ENCODE results near the gene KIF16B.

The KIF16B gene

GRCh38 chr20:16368645-16369292 lies 204.5 kb downstream of the KIF16B start:
- H3K27ac ChIP-seq, result no peak overlapping the region
- DNase-seq (ENCODE audit: low read depth, low spot score), result no peak

- no peak overlapping the region for H3K27ac ChIP-seq
- DNase-seq (ENCODE audit: low read depth, low spot score), result no peak
Measured at GRCh38 chr20:16367948-16368560, 205.2 kb downstream of the KIF16B start.

DNA sequence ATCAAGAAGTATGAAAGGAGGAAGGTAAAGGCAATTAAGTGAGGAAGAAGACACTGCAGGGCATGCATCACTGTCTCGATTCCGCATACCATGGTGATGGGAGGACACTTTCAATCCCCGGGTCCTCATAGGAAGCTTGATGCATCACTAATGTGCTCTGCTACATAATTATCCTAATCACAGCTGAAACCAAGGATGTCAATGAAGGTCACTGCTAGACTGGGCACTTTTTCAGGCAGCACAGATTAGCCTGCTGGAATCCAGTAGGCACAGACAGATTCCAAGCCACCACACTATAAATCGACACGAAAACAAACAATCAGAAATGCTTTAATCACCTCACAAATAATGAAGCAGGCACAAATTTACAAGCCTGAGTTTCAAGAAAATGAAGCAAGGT lies 206.7 kb downstream of the KIF16B start:
- no peak for DNase-seq (ENCODE audit: low read depth, low spot score)
- no peak overlapping the region for H3K27ac ChIP-seq

DNA sequence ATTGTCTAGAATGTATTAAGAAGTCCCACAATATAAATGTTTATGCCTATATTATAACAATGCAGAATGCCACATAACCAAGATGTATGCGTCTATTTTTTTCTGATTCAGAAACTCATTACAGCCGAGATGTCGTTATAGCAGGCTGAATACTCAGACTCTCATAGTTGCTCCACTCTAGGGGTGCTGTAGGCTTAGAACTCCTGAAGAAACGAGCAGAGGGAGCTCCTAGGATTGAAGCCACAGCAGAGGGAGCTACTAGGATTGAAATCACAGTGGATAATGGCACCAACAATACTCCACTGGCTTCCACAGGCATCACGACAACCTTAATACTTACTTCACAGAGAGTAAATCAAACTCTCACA lies 208.9 kb downstream of the KIF16B start:
- DNase-seq (ENCODE audit: low read depth, low spot score), result no peak
- no peak overlapping the region for H3K27ac ChIP-seq

GRCh38 chr20:16363506-16364319 lies 209.5 kb downstream of the KIF16B start:
- H3K27ac ChIP-seq, result no peak overlapping the region
- DNase-seq (ENCODE audit: low read depth, low spot score), result no peak

GRCh38 chr20:16362642-16363041 lies 210.6 kb downstream of the KIF16B start:
- DNase-seq (ENCODE audit: low read depth, low spot score), result no peak
- H3K27ac ChIP-seq, result no peak overlapping the region

DNA sequence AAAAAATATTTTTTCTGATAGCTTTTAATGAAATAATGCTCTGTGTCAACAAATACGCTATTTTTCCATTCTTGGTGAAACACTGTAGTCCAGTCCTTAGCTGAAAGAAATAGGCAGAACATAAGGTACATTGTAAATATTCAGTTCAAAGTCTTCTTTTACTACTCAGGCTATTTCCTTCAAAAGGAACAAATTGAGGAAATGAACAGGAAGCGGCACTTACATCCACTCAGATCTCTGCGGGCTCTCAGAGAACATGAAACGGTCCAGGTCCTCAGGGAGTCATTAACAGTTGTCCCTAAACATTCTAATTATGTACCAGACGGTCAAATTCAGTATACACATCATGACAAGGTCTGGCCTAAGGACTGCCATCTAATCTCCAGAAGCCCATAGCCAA lies 212.6 kb downstream of the KIF16B start:
- H3K27ac ChIP-seq, result no peak overlapping the region
- no peak for DNase-seq (ENCODE audit: low read depth, low spot score)

GRCh38 chr20:16353417-16353781 lies 219.8 kb downstream of the KIF16B start:
- no peak overlapping the region for H3K27ac ChIP-seq
- no peak for DNase-seq (ENCODE audit: low read depth, low spot score)

- DNase-seq (ENCODE audit: low read depth, low spot score), result no peak
- H3K27ac ChIP-seq, result no peak overlapping the region
Measured at GRCh38 chr20:16352751-16353416, 220.4 kb downstream of the KIF16B start.

DNA sequence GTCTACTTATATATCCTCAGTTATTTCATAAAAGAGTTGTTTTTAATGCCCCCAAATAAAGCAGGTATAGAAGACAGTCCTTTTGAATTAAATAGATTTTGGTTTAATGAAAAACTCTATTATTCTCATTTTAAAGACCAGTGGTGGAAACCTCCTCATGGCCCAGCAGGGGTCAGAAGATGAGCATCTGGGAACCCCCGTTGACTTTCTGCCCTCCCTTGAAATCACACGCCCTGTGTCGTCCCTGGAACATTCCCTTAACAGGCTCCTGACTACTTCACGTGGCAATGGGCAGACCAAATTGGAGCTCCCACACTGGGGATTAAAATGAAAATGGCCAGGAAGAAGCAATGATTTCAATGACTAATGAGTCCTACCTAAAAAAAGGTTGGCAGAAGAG lies 220.9 kb downstream of the KIF16B start:
- no peak for DNase-seq (ENCODE audit: low read depth, low spot score)
- H3K27ac ChIP-seq, result no peak overlapping the region

DNA sequence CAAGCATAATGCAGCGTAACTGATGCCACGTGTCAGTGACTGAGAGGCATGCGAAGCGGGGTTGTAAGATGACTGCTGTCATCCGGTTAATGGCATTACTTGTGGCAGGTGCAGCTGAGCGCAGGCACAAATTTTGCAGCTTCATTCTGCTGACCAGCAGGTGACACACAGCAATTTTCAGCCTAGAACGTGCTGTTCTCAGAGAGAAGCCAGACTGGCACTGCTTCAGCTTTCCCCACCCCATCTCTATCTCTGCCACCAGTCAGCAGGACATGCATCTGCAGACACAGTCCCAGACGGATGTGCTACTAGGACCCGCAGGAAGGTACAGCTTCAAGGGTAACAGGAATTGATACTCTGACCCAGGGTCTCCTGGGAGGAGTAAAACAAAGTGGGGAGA lies 221.8 kb downstream of the KIF16B start:
- no peak for DNase-seq (ENCODE audit: low read depth, low spot score)

DNA sequence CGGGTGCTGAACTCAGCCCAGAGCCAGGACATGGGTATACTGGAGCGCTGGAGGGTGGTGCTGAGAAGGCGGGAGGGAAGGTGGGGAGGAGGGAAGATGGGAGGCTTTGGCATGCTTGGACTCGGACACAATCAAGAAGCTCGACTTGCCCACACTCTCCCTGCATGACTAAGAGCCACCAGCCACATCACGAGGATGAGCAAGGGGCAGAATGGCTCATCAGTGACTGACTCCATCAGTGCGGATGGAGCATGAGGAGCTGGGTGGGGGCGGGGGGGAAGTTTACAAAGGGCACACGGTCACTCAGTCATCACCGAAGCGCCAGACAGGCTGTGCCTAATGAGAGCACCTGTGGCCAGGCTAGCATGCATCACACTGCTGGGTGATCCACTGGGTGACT lies 222.8 kb downstream of the KIF16B start:
- DNase-seq (ENCODE audit: low read depth, low spot score), result peak; percentile 60

More for the DNA sequence above, 221.8 kb downstream of the KIF16B start:
- no peak overlapping the region for H3K27ac ChIP-seq

GRCh38 chr20:16349523-16350260 lies 223.6 kb downstream of the KIF16B start:
- H3K27ac ChIP-seq, result no peak overlapping the region
- no peak for DNase-seq (ENCODE audit: low read depth, low spot score)

More for the DNA sequence above, 222.8 kb downstream of the KIF16B start:
- H3K27ac ChIP-seq, result no peak overlapping the region

- no peak for DNase-seq (ENCODE audit: low read depth, low spot score)
- H3K27ac ChIP-seq, result no peak overlapping the region
Measured at GRCh38 chr20:16346956-16347355, 226.3 kb downstream of the KIF16B start.

GRCh38 chr20:16337707-16338106 lies 235.5 kb downstream of the KIF16B start:
- no peak for DNase-seq (ENCODE audit: low read depth, low spot score)
- no peak overlapping the region for H3K27ac ChIP-seq

GRCh38 chr20:16327606-16328005 lies 245.6 kb downstream of the KIF16B start:
- no peak for DNase-seq (ENCODE audit: low read depth, low spot score)
- H3K27ac ChIP-seq, result no peak overlapping the region

DNA sequence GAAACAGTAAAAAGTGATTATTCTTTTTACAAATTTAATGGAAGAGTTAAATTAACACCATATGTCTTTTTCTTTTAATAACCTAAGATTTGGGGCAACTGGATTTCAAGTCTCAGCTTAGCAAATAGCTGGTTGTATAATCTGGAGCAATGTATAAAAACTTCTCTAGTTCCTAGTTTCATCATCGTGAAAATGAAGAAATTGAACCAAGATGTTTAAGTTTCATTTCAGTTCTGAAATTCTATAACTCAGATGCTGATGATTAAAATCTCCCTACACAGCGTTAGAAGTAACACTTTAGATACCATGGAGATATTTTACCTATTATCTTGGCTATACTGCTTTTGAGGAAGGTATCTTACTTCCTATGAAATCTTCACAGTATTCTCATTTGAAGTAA lies 252.0 kb downstream of the KIF16B start:
- no peak overlapping the region for H3K27ac ChIP-seq
- no peak for DNase-seq (ENCODE audit: low read depth, low spot score)

GRCh38 chr20:16317445-16318362 lies 255.5 kb downstream of the KIF16B start:
- H3K27ac ChIP-seq, result no peak overlapping the region
- no peak for DNase-seq (ENCODE audit: low read depth, low spot score)

DNA sequence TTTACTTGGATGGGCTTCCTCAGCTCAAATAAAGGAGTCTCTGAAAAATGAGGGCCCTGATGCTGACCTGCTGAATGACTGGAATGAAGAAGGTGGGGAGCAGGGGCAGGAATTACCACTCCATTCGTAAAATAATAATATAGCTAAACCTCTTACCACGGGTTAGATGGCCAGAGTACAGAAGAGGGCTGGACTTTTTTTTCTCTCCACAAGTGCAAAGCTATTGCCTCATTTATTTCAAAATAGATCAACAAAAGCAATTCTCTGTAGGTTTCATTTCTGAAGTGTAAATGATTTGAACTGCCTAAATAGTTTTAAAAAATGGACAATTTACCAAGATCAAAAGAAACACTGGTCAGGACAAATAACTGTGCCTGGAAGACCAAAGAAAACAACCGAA lies 256.7 kb downstream of the KIF16B start:
- DNase-seq (ENCODE audit: low read depth, low spot score), result no peak

More for the DNA sequence above, 256.7 kb downstream of the KIF16B start:
- H3K27ac ChIP-seq, result no peak overlapping the region

Data from epithelial cell of prostate (primary cell).